T-helper 2 cell treated with Interferon-gamma antibody and Interleukin-4, amounts not matched to agents 100 ng/mL and 5 ng/mL, for 36 hours (primary cell): ENCODE measurements around the gene PER2. TPM values are rescaled to one million over a fixed set of nuclear protein-coding genes. Genes with fewer than 3 reads are reported as not detected.

Experiments
- intact Hi-C: fragments of 100-400 bp; cut with micrococcal nuclease; formaldehyde crosslinking; loops from one replicate; pipeline ENCODE4 v1.15.1; 2023
- total RNA-seq: library from RNA; stranded (reverse); gene quantifications from 2 replicates; pipeline ENCODE4 v1.2.3, GENCODE V29; 2022

Gene PER2
- total RNA-seq, 1 donor from 2014 or later: 17.6 TPM

DNA sequence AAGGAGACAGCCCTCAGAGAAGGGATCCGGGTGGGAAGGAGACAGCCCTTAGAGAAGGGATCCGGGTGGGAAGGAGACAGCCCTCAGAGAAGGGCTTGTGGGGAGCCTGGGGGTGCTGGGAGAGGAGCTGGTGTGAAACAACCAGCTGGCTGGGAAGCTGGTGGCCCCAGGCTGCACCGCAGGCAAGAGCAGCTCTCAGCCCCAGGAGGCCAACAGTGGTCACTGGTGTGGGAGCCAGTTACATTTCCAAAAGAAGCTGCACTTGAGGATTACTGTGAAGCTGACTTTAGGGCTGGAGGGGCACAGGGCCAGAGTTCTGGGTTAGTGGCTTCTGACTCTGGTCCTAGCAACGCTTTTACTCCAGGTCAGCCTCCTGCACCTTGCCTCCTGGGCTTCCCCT is 51.8 kb downstream of the PER2 start:
- intact Hi-C loops: no loop called here

DNA sequence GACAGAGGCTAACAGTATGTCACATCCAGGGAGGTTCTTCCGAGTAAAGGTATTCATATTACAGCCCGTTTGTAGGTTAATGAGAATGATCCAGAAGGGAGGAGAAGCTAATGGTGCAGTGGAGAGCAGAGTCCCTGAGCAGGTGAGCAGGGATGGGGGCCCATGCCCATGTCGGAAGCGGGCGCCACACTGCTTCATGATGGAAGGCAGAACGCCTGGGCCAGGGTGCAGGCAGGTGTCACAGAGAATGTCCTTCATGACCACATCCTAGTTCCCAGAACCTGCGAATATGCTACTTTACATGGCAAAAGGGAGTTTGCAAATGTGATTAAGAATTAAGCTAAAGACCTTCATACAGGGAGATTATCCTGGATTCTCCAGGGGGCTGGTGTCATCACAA is 52.6 kb downstream of the PER2 start:
- intact Hi-C loops: no loop called here

DNA sequence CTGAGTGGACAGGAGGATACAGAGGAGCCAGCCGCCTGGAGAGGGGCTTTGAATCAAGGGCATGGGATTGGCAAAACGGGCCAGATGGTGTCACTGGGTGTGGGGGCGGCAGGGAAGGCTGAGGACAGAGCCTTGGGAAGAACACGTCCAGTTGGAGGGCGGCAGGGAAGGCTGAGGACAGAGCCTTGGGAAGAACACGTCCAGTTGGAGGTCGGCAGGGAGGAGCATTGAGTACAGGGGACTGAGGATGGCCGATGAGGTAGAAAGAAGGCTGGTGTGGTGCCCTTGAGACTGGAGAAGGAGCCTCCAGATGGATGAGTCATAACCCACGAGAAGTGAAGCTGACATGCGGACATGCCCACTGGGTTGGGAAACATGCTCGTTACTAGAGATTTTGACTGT is 53.1 kb downstream of the PER2 start:
- intact Hi-C loops: no loop called here

DNA sequence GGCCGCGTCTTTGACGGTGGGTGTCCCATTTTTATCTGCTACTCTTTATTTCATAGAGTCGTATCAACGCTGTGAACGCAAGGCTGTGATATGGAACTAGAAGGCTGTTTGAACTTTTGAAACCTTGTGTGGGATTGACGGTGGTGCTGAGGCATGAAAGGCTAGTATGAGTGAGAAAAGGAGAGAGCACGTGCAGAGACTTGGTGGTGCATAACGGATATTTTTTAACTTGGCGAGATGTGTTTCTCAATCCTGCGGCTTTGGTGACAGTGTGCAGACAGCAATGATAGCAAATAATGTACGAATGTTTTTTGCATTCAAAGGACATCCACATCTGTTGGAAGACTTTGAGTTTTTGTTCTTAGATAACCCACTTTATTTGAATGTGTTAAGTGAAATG is 54.8 kb downstream of the PER2 start:
- intact Hi-C loops: loop anchor here (1.0 kb wide), 1 partner anchor 30 kb away; the partner anchor contains the start of gene ILKAP

DNA sequence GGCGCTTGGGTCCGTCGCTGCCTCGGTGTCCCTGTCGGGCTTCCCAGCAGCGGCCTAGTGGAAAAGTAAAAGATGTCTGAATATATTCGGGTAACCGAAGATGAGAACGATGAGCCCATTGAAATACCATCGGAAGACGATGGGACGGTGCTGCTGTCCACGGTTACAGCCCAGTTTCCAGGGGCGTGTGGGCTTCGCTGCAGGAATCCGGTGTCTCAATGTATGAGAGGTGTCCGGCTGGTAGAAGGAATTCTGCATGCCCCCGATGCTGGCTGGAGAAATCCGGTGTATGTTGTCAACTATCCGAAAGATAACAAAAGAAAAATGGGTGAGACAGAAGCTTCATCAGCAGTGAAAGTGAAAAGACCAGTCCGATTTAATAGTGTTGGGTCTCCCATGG is 56.6 kb downstream of the PER2 start:
- intact Hi-C loops: loop anchor here (1.0 to 2.0 kb wide), 2 partner anchors 7 to 29 kb away; partner anchors contain the start of gene ILKAP

DNA sequence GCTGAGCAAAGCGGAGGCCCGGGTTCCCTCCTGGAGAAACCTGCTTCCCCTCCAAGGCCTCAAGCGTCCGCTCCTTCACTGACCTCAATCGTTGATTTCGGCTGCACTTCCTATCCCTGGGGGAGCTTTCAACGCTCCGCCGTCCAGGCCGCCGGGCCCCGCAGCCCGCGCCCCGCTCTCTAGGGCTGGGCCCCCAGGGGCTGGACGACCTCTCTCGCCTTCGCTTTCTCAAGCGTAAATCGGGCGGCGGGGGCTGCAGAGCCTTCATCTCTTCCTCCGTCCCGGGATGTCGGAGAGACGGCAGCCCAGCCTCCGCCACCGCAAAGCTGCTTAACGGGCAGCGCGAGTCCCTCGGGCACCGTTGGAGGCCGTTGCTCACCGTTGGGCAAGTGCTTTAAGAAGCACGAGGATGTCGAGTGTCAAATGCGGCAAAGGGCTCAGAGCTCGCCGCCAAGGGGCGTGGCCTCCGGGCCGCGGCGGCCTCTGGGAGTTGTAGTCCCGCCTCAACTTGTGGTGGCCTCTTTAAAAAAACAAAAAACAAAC is 57.1 kb downstream of the PER2 start:
- intact Hi-C loops: loop anchor here (1.0 to 2.0 kb wide), 2 partner anchors 8 to 29 kb away; partner anchors contain the start of gene ILKAP

DNA sequence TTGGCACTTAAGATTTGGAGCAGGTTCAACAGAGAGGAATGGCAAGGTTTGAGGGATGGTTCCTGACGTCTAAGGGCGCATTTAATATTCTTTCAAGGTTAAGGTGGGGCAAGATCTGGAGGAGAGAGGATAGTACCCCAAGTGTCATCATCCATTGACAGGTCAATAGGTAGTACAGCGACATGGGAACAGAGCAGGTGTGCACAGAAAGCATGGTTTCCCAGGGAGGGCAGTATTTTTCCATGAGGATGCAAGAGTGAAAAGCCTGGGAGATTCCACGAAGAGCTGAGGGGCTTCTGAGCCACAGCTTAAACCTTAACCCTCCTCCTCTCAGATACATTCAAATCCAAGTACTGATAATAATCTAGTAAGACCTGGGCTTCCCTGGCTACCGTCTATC is 57.7 kb downstream of the PER2 start:
- intact Hi-C loops: loop anchor here (1.0 to 2.0 kb wide), 2 partner anchors 9 to 28 kb away; partner anchors contain the start of gene ILKAP

DNA sequence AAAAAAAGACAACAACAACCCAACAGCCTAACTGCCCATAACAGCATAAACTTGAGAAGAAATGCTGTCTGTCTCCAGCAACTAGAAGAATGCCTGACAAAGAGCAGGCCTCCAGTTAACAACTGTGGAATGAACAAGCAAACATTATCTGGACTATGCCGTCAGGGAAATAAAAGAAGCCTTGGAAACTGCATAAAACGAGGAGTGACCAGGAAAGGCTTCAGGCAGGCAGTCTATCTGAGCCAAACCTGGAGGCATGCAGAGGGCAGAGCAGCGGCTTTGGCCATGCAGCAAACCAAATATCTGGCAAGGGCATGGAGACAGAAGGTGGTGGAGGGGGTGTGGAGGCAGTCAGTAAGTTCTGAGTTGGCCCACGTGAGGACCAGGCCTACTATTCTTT is 59.7 kb downstream of the PER2 start:
- intact Hi-C loops: no loop called here

DNA sequence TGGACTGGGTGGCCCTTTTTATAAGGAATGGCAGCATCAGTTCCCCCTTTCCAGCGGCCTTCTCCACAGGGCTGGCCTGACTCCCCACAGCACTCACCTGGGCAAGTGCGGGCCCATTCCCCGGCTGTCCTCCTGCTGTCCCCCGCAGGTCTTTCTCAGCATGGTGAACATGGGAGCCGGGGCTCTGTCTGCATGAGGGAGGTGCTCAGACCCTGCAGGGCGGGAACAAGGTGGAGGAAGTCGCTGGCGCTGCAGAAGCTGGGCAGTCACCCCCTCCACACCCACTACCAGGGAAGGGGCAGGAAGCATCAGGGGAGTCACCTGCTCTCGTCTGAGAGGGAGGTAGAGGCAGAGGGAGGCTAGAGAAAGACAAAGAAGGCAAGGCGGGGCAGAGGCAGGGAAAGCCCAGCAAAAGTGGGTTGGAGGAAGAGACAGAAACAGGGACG is 60.8 kb downstream of the PER2 start:
- intact Hi-C loops: no loop called here

DNA sequence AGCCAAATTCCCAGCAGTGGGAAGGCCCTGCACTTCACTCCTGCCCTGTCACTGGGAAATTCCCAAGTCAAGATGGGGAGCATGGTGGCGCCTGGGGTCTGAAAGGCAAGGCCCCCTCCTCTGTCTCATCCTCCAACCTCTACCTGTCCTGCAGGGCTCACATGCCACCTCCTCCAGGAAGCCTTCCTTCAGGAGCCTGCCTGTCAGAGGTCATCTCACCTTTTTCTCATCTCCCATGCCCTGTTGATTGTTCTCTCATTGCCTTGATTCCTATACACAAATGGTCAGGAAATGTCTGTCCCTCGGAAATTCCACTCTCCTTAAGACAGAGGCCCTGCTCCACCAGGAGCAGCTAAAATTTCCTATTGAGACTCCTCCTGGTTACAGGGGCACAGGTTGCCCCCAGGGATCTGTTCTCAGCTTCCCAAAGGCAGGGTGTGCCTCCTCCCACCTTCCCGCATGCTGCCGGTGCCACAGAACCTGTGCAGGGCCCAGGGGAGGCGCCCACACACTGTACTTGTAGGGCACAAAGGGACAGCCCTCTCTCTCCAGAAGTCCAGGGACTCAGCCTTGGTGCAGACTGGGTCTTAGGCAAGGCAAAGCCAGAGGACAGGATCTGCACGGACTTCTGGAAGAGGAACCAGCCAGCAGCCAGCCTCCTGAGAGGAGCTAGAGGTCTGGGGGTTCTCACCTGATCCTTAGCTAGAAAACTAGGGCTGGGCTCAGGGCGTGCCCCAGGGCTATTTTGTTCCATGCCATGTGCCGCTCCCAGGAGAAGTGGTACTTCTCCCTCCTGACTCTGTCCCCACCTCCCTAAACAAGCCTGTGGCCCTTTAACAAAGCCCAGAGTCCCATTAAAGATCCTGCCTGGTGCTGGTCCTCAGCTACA is 61.5 kb downstream of the PER2 start:
- intact Hi-C loops: no loop called here

DNA sequence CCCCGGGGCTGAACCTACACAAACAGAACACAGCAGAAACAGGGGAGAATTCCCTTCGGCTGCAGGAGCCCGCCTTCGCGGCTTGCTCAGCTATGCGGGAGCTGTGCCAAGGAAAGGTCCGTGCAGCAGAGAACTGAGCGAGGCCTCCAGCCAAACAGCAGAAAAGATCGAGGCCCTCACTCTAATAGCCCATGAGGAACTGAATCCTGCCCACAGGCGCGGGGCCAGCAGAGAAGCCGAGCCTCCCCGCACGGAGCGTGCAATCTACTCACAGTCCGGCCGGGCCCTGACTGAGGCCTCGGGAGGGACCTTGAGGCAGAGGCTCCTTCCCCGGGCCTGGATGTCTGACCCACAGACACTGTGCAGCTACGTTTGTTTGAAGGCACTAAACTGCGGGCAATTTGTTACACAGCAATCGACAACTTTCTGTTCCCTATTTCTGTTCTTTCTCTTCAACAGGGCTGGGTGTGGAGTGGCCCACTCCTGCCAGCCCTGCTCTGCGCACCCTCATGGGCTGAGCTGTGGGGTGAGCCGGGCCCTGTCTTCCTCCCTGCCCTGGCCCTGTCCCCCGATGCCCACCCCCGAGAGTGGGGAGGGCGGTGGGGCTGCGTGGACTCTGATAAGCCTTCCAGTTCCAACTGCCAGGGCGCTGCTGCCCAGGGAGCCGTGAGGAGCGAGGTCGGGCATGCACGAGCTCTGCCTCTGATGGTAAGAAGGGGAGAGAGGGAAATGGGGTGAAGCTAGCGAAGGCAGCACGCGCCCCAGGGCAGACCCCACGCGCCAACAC is 62.3 kb downstream of the PER2 start:
- intact Hi-C loops: no loop called here

DNA sequence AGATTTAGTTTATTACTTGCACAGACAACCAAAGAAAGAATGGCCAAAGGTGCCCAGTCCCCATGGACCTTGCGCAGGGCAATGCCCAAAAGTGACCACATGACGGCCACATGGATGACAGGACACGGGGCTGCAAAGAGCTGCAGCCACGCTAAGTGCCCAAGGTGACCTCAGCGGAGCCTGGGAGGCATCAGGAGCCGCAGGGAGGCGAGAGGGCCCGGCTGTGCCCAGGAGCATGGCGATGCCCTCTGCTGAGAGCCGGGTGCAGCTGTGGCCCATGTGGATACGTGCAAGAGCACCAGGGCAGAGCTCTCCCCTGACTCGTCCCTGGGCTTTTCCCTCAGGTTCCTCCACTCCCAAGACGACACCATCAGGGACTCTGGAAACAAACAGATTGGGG is 63.3 kb downstream of the PER2 start:
- intact Hi-C loops: no loop called here

DNA sequence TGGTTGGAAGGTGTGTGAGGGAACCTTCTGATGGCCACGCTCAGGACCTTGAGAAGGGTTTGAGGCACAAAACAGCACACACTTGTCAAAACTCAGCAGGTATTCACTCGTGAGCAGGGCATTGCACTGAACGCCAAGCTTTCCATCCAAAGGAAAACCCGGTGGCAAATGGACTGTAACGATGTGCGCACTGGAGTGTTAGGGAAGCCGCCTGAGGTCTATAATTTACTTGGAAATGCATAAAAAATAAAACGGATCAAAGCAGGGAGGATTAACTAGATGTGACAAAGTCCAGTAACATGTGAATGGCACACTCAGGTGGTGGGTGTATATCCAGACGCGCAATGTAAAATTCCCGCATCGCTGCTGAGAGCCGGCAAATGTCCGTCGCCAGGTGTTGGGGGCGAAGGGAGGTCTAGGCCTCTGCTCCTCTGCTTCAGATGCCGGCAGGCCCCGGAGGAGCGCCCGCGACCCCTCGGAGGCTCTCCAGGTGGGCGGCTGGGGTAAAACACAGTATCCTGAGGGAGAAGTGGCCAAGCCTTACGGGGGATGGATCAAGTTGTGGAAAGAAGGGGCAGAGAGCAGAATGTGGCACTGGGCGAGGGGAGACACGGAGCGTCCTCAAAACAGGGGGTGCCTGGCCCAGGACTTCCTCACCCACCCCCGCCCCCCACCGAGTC is 63.9 kb downstream of the PER2 start:
- intact Hi-C loops: no loop called here

DNA sequence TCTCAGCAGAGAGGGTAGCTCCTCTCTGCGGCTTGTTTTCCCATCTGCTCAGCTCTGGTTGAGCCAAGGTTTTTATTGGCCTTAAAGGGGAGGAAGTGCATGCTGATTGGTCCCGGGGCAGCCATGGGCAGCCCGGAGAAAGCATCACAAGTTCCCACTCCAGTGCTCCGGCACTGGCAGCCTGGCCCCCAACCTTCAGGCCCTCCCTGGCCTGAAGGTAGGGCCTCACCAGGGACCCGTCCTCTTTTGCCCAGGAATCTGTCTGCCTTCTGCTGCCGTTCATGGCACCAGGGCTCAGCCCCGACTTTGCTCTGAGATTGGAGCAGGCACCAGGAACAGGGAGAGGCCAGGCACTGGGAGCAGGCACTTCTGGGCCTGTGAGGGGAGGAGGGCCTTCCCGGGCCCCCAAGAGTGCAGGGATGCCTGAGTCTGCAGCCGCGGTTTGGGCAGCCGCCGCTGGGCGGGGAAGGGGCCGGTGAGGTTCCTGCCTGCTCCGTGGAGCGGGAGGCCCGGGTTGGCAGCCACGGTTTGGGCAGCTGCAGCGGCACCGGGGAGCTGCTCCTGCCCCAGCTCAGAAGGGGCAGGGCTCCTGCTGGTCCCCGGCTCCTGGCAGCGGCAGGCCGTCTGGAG is 67.4 kb downstream of the PER2 start:
- intact Hi-C loops: no loop called here

DNA sequence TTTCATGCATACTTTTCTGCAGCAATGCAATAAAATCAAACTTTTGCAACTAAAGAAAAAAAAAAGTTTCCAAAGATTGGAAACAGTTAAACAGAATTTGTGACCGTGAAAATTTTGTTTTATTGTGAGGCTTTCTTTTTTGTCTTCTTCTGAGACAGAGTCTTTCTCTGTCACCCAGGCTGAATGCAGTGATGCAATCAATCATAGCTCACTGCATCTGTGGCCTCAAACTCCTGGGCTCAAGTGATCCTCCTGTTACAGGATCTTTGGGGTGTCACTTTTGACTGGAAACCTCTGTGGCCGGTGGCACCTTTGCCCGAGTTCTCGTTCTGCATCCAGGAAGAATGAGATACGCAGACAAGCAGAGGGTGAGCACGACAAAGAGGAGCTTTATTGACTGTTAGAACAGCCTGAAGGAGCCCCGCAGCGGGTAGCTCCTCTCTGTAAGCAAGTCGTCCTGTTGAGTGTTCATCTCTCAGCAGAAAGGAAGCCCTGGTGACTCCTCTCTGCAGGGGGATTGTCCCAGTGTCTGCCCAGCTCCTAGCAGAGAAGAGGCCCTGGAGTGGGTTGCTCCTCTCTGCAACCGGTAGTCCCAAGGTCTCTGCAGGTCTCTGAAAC is 68.0 kb downstream of the PER2 start:
- intact Hi-C loops: no loop called here

DNA sequence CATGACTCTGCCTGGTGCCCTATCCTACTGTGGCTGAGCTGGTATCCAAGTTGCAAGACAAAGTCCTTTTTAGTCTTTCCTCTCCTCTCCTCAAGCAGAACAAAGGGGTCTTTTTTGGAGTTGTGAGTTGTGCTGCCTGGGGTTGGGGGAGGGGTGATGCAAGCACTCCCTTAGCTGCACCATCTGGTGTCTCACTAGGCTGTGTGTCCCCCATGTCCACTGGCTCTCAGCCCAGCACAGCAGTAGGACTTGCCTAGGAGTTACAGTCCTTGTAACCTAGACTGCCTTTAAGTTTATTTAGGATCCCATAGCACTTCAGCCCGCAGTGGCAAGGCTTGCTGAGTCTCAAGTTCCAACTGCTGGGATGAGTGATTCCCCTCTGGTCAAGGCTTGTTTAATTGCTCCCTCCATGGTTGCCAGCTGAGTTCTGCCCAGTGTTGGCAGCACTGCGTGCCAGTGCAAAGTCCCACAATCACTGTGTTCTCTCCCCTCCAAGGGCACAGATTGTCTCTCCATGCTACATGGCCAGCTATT is 71.7 kb downstream of the PER2 start:
- intact Hi-C loops: no loop called here

DNA sequence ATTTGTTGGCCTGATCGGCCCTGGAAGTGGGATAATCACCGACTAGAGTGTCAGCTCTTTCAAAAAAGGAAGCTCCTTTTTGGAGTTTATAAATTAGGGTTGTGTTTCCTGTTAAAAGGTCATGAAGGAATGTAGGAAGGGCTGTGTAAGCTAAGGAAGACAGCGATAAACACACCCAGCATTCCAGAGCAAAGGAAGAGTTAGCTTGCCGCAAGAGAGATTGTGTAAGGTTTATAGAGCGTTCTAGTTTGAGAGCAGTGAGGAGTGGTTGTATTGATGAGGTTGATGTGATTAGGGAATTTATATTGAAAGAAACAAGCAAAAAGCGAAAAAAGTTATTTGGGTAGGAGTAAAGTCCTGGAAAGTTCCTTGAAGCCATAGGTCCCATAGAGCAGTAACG is 81.4 kb downstream of the PER2 start:
- intact Hi-C loops: no loop called here

DNA sequence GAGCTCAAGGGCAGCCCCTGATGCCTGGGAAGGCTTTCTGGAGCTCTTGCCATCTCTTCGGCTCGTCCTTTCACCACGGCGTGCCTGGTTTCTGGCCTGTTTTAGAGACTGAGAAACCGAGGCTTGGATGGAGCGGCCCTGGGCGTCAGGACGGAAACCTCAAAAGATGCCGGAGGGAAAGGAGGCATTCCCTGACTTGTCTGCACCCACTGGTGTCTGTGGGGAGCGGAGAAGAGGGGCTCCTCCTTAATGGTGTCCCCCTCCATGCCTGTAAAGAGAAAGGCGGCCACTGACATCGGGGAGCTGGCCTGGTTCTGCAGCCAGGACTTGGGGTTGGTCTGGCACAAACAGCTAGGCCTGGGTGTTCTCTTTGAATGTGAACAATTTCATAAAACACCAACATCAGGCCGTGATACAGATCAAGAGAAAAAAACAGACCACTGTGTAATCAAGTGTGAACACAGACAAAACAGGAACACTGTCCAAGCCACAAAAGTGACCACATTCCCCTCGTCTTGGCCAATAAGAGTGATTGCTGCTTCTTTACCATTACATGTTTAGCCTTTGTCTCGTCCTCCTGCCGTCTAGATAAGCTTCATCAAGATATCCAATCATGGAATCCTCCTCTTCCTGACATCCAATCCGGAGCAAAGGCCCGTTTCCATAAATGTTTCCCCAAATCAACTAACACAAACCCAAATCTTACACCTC is 84.3 kb downstream of the PER2 start:
- intact Hi-C loops: loop anchor here (1.0 to 2.0 kb wide), 6 partner anchors 27 to 236 kb away; partner anchors contain the start of genes HES6, PER2 and SCLY
